ENCODE data around the gene LMNTD1.

The LMNTD1 gene, protein sequence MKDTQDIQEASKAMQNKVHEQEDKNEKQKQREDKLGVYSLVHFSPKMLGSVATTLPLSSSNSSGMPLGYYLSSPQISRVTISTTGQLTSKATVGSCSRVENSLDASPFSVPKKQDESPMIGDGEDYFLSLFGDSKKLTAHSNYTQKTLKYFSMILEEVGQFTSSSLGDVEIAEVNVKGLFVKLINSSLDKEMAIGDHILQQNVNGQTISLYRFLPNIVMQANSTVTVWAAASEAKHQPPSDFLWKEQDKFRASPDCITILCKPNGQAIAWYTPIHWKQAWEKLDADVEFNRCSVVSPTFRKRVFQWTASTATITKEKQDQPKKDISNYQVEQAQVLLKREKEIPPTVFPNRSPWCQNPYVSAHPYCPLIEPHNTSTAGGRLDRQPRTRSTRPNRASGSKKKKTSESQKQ
- 0 reads per million in 2 donors for total RNA-seq

DNA sequence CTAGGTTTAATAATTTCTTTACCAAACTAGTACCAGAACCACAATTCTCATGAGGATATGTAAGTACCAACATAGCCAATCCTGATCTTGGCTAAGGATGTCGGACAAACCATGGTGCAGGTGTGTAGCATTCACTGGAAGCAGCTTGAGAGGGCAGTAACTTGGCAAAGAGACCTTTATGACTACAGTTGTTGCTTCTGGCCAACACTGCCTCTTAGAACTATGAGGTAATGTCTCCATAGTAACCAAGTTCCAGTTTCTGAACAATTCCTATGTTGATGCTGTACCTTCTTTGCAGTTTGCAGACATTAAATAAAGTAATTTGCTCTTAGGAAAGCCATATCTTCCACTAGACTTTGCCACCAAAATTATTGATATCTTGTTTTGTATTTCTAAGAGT is at the start of gene LMNTD1:
Gene LMNTD1, minus strand, starts transcription at position 186 of the 400 bp plus-strand sequence. CDS start 324 bp downstream, outside the sequence.
- DNase-seq = no peak

- DNase-seq = no peak
Observed at GRCh38 chr12:25598956-25599355, 45.9 kb upstream of the LMNTD1 start.

GRCh38 chr12:25595496-25595895 is 42.4 kb upstream of the LMNTD1 start:
- DNase-seq = peak in 1 of 5 experiments; percentile 2

DNA sequence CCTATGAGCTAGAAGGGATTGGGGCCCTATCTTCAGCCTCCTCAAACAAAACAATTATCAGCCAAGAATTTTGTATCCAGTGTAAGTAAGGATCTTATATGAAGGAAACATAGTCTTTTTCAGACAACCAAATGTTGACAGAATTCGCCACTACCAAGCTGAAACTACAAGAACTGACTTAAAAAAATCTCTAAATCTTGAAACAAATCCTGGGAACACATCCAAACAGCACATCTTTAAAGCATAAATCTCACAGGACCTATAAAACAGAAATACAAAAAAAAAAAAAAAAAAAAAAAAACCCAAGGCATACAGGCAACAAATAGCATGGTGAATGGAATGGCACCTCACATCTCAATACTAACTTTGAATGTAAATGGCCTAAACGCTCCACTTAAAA is 41.3 kb upstream of the LMNTD1 start:
- no peak for DNase-seq

GRCh38 chr12:25592725-25593495 is 39.8 kb upstream of the LMNTD1 start:
- DNase-seq = no peak

DNA sequence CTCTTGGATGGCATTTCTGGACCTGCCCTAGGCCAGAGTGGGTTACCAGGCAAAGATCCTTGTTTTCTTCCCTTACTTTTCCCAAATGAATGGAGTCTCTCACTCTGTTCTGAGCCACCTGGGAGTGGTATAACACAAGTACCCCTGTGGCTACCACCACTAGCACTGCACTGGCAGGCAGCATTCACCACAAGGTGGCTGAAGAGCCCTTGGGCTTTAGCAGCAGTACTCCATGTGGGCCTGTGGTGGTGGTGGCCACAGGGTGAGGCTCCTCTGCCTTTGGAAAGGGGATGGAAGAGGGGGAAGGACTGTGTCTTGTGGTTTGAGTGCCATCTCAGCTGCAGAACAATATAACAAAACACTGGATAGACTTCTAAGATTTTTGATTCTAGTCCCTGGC is 38.1 kb upstream of the LMNTD1 start:
- no peak for DNase-seq

DNA sequence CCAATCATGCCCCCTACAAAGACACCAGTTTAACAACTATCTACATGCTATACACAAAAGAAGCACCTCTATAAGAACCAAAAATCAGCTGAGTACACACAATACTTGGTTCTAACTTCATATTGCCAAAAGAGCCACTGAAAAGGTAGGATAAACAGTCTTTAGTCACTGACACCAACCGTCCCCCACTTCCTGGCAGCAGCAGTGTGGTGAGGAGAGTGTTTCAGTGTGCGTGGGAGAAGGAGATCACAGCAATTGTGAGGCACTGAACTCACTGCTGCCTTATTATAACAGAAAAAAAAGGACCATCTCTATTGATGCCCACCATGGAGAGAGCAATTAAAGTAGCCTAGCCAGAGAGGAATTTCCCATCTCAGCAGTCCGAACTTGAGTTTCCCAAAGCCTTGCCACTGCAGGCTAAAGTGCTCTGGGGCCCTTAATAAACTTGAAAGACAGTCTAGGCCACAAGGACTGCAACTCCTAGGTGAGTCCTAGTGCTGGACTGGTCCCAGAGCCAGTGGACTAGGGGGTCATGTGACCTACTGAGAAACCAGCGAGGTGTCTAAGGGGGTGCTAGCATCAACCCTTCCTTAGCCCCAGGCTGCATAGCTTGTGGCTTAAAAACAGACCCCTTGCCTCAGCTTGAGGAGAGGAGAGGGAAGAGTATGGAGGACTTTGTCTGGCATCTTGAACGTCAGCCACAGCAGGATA is 37.1 kb upstream of the LMNTD1 start:
- peak in 1 of 5 experiments; percentile 27 for DNase-seq

DNA sequence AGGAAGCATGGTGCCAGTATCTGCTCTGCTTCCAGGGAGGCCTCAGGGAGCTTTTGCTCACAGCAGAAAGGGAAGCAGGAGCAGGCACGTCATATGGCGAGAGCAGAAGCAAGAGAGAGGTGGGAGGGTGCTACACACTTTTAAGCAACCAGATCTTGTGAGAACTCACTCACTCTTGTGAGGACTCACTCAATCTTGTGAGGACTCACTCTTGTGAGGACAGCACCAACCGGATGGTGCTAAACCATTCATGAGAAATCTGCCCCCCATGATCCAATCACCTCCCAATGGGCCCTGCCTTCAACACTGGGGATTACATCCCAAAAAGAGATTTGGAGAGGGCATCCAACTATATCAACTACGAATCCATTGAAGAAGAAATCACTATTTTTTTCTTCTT is 34.3 kb upstream of the LMNTD1 start:
- DNase-seq = no peak

DNA sequence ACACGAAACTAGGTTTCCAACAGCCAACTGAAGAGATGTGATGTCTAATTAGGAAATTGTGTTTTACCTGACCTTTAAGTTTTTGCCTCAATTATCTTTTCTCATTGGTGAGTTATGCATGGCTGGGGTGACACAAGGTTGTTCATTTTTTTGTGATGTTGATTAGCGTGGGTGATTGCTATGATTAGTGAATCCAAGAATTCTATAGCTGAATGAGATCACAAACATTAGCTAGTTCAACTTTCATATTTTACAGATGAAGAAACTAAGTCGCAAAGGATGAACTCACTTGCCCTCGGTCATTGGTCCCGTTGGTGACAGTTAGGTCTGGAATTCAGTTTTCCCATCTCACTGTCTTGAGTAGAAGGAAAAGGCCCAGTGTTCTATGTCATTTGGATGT is 32.6 kb upstream of the LMNTD1 start:
- no peak for DNase-seq

DNA sequence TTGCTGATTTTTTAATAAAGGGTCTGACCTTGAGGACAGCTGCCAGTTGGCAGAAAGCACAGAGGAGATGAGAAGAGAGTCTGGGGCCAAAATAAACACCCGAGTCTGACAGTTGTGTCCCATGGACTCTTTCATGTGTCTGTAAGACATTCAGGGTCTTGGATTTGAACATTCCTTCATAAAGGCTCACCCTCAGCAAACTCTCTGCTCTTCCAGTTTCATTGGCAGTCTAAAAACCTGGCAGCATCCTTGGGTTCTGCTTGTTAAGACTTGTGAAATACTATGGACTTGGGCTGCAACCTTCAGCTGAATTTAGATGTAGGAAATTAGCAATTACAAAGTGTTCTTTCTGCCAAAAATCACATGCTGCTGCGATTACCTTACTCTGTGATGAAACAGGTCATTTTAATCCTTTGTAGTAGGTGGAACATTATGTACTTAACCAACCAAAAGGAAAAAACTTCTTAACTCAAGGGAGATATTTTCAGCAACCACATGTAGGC is 32.0 kb upstream of the LMNTD1 start:
- no peak for DNase-seq

DNA sequence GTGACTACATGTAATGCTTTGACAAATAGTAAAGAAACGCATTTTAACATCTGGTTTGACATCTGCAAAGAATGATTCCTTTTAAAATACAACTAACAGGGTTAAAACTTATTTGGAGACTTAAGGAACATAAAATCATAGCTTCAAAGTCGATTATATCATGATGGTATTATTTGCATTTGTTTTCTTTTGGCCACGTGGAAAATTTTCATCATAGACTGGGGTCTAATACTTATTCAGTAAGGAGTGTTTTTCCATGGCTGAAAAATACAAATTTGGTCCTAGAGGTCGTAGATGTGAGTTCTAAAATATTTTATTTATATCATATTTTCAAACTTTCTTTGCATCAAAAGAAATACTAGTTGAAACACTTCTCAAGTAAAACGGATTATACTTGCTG is 31.5 kb upstream of the LMNTD1 start:
- DNase-seq = no peak

DNA sequence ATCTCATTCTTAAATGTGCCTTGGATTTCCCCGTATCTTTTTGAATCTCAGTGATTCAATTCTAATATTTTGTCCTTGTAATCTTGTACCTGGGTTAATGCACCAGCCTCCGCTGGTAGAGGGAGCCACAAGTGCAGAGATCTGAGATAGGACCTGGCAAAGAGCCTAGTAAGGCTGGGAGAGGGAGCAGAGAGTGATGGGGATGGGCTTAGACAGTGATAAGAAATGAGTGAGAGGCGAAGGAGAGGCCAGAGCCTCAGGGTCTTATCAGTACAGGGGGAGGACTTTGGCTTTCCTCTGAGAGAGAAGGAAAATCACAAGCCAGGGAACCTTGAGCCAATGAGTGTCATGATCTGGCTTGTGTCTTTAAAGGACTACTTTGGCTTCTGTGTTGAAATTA is 30.5 kb upstream of the LMNTD1 start:
- DNase-seq = no peak

DNA sequence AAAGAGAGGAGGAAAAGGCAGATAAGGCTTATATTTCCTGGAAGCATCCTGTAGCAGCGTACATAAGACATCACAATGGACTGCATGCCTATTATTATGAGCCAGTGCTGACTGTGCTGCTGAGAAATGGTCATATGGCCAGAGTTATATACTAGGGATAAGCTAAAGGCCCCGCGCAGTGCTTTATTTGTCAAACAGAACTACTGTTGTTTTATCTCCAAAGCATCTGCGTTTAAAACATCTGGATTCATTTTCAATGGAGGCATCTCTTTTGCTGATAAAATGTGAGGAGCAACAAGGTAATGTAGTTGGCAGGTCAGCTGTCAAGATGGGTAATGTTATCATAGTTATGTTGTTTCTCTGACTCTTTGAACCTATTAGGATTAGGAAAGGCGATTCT is 28.0 kb upstream of the LMNTD1 start:
- DNase-seq = no peak

- no peak for DNase-seq
Observed at GRCh38 chr12:25578411-25579143, 25.5 kb upstream of the LMNTD1 start.

DNA sequence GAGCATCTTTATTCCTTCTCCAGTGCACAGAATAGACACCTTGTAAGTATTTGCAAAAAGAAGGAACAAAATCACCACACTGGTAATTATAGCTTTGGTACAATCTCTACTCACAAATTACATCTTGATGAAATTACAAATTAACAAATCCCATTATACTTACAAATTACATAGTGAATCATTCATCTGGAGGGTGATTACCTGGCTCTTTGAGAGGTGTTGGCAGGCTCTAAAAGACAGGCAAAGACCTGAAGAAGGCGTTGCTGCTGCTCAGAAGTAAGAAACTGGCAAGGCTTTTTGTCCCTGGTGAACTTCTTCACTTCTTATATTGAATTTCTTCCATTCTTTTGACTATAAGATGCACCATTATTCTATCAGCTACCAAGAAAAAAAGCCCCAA is 21.7 kb upstream of the LMNTD1 start:
- DNase-seq = no peak

- DNase-seq = no peak
Observed at GRCh38 chr12:25573346-25573745, 20.3 kb upstream of the LMNTD1 start.

DNA sequence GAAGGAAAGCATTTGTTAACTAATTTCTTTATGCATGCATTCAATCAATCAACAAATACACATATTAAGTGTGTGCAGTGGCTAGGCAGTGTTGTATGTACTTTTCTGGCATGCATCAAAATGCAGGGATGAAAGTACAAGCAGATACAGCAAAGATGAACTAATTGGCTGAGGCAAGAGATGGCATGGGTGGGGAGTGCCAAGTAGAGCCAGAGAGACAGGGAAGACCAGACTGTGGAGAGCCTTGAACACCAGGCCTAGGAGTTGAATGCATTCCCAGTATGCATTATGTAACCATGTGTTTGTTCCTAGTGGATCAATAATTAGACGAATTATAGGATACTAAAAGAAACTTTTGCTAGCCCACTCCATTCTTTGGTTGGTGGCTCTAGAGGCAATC is 17.3 kb upstream of the LMNTD1 start:
- no peak for DNase-seq

DNA sequence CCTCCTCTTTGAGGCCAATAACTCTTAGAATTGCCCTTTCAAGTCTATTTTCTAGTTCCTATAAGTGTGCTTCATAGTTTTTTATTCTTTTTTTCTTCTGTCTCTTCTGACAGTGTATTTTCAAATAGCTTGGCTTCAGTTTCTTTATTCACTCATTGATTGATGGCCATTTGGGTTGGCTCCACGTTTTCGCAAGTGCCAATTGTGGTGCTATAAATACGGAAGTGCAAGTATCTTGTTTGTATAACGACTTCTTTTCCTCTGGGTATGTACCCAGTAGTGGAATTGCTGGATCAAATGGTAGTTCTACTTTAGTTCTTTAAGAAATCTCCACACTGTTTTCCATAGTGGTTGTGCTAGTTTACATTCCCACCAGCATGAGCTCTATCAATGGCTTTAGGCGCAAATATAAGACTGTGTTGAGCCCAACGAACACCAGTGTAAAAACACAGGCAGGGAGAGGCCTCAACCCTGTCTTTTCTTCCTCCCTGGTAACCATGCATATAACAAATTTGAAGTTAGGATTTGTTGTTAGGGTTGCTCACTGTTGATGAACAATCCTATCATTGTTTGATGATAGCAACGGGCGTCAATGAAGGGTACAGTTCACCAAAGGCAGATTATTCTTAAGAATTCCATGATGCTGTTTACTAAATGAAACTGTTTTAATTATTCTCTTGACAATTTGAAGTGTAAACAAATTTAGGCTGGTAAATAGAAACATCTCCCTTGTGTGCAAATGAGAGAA is 13.3 kb upstream of the LMNTD1 start:
- DNase-seq = no peak

- no peak for DNase-seq
Observed at GRCh38 chr12:25558586-25558985, 5.5 kb upstream of the LMNTD1 start.

- DNase-seq = peak in 1 of 5 experiments; percentile 50
Observed at GRCh38 chr12:25557830-25558436, 4.8 kb upstream of the LMNTD1 start.

GRCh38 chr12:25556153-25556552 is 3.1 kb upstream of the LMNTD1 start:
- no peak for DNase-seq
